RWPE1 (cell line): ENCODE results near the gene ZDHHC20.
"Not testable (repeated sequence)": the region's sequence is repeated elsewhere in the genome, so short reads cannot be mapped to it uniquely, and the experiment has no call there.

Source experiments
- CTCF ChIA-PET: fragments of 350-600 bp; sonication (Branson Sonifier 250); formaldehyde crosslinking; extraction: SDS; loops from one replicate; lab custom pipeline; 2021; lab: Yijun Ruan, JAX
- POLR2A ChIA-PET: fragments of 400-600 bp; formaldehyde crosslinking; extraction: SDS; loops from one replicate; lab custom pipeline; 2020; ENCODE audit warnings: antibody characterized with exemption; ENCODE audit not compliant: low non-redundant PET; lab: Yijun Ruan, JAX
- DNase-seq: peaks from one replicate; pipeline ENCODE4 v3.0.0; 2012; ENCODE audit warnings: low spot score
- H3K27ac ChIP-seq: fragments of 450-650 bp; 2 replicates; pipeline ENCODE4 v1.5.1; 2017
- TF ChIP-seq, protein P1 (sequence below): fragments of 450-650 bp; conservative IDR thresholded peaks from 2 replicates; pipeline ENCODE4 v1.5.1; 2017; ENCODE audit warnings: low read depth, mild to moderate bottlenecking

Gene ZDHHC20

DNA sequence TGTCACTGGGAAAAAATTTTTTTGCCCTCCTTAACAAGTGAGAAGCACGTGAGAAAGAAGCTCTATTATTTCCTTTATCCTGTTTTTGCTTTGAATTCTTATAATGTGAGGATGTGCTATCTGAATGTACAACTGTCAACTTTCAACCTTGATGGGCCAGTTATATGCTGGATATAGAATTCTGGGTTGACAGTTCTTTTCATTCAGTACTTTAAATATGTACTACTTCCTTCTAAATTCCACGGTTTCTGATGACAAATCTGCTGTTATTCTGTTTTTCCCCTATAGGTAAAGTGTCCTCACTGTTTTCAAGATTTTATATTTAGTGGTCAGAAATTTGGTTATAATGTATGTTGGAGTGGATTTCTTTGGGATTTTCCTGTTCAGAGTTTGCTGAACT, 29.9 kb downstream of the ZDHHC20 start:
- TF ChIP-seq, protein P1, sequence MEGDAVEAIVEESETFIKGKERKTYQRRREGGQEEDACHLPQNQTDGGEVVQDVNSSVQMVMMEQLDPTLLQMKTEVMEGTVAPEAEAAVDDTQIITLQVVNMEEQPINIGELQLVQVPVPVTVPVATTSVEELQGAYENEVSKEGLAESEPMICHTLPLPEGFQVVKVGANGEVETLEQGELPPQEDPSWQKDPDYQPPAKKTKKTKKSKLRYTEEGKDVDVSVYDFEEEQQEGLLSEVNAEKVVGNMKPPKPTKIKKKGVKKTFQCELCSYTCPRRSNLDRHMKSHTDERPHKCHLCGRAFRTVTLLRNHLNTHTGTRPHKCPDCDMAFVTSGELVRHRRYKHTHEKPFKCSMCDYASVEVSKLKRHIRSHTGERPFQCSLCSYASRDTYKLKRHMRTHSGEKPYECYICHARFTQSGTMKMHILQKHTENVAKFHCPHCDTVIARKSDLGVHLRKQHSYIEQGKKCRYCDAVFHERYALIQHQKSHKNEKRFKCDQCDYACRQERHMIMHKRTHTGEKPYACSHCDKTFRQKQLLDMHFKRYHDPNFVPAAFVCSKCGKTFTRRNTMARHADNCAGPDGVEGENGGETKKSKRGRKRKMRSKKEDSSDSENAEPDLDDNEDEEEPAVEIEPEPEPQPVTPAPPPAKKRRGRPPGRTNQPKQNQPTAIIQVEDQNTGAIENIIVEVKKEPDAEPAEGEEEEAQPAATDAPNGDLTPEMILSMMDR, result no peak
- no peak for DNase-seq
- ChIA-PET POLR2A (no interaction called here), CTCF (no interaction called here)
- no peak overlapping the region for H3K27ac ChIP-seq

DNA sequence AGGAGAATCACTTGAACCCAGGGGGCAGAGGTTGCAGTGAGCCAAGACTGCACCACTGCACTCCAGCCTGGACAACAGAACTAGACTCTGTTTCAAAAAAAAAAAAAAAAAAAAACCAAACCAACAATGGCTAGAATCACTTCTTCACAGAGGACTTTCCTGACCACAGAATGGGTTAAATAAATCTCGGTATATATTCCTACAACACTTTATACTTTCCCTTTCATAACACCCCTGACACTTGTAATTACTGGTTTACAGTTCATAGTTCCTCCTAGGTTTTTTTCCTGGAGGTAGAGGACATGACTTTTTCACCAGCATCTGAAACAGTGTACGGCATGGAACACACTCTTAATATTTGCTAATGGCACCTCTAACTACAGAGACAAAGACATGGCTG, 31.4 kb downstream of the ZDHHC20 start:
- ChIA-PET POLR2A (no interaction called here), CTCF (no interaction called here)
- TF ChIP-seq, protein P1, result no peak
- no peak overlapping the region for H3K27ac ChIP-seq
- no peak for DNase-seq

DNA sequence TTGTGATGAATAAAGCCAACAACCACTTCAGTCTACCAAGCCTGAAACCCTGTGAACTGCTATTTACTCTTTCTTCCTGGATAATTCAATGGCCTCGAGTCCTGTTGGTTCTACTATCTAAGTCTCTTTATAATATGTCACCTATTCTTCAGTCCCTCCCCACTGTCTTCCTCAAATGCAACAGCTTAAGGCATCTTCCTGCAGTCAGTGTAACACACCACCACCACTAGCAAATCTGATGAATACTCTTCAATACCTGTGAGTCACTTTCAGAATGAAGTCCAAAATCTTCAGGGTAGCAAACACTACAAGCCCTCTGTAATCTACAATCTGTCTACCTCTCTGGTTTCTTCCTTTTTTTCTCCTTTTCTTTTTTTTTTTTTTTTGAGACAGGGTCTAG, 32.9 kb downstream of the ZDHHC20 start:
- DNase-seq, result no peak
- POLR2A ChIA-PET, result no interaction called here
- TF ChIP-seq, protein P1, result no peak
- H3K27ac ChIP-seq, result no peak overlapping the region
- CTCF ChIA-PET, result no interaction called here

DNA sequence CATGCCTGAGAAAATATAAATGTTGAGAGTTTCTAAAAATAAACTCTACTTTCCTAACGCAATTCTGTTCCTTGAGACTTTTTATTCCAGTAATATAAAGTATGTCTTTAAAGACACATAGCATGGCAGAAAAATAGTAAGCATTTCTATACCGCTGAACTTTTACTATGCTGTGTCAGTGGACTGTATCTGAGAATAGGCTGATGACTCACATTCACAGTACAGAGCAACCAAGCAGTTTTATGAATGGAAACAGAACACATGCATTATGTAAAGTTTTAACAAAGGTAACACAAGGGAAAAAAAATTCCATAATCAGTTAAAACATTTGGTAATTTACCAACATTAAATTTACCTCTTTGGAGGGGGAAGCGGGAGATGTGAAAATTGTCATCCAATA, 38.4 kb downstream of the ZDHHC20 start:
- POLR2A ChIA-PET, result no interaction called here
- DNase-seq, result no peak

DNA sequence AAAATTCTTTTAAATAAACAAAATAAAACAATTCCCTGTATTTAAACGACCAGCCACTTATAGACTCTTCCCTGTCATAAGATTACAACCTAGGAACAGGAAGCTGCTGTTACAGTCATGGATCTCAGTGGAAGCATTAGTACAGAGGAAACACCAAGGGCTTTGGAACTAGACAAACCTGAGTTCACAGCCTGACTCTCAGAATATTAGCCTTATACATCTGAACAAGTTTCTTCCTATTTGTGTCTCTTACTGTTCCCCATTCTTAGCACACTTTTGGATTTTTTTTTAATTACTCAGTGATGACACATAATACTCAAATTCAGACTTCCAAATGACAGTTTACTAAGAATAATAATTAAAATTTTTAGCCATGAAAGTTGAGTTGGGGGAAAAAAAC, 46.1 kb downstream of the ZDHHC20 start:
- TF ChIP-seq, protein P1, result no peak
- ChIA-PET CTCF (interaction anchor here (0.7 to 0.9 kb wide), 2 partner anchors 22 to 45 kb away, joined by 4 to 6 read pairs; no protein-coding TSS in a partner anchor), POLR2A (no interaction called here)

More for the DNA sequence above, 38.4 kb downstream of the ZDHHC20 start:
- H3K27ac ChIP-seq, result no peak overlapping the region
- CTCF ChIA-PET, result no interaction called here
- TF ChIP-seq, protein P1, result no peak

DNA sequence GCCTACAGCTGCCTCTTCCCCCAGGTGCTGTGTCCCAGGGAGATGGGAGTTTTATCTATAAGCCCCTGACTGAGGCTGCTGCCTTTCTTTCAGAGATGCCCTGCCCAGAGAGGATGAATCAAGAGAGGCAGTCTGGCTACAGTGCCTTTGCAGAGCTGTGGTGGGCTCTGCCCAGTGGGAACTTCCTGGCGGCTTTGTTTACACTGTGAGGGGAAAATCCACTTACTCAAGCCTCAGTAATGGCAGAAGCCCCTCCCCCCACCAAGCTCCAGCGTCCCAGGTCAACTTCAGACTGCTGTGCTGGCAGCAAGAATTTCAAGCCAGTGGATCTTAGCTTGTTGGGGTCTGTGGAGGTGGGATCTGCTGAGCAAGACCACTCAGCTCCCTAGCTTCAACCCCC, 48.6 kb downstream of the ZDHHC20 start:
- POLR2A ChIA-PET, DNase-seq, CTCF ChIA-PET, H3K27ac ChIP-seq: not testable (repeated sequence)

More for the DNA sequence above, 46.1 kb downstream of the ZDHHC20 start:
- H3K27ac ChIP-seq, result no peak overlapping the region
- DNase-seq, result no peak

DNA sequence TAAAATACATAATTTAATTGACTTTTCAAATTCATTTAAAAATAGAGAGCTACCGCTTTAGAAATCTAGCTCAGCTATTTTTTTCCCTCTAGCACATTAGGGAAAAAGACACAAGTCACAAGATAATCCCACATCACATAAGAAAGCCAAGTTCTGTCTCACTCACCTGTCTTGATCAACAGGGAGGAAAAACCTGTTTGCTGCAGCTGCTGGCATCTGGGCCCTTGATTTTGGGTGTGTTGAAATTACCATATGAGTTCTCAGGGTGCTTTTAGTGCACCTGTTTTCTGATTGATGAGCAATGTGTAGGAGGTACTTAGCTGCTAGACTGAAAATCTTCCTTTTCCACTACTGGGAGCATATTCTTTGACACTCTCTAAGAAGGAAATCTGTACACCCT, 53.8 kb downstream of the ZDHHC20 start:
- CTCF ChIA-PET, result no interaction called here
- TF ChIP-seq, protein P1, result no peak
- no peak for DNase-seq
- no peak overlapping the region for H3K27ac ChIP-seq
- POLR2A ChIA-PET, result no interaction called here
